Neural progenitor cell (in vitro differentiated cells): ENCODE data around the gene EIF3D.

ENCODE experiments used
- EZH2 ChIP-seq: fragments of 200-600 bp; sonication (generic); IDR thresholded peaks from 2 replicates; pipeline ENCODE4 v1.6.1; 2017; ENCODE audit warnings: antibody characterized with exemption, mild to moderate bottlenecking, moderate library complexity
- TF ChIP-seq, protein P1 (sequence below): fragments of 200-600 bp; sonication (generic); IDR thresholded peaks from 2 replicates; pipeline ENCODE4 v1.5.1; 2017; ENCODE audit warnings: antibody characterized with exemption, mild to moderate bottlenecking

DNA sequence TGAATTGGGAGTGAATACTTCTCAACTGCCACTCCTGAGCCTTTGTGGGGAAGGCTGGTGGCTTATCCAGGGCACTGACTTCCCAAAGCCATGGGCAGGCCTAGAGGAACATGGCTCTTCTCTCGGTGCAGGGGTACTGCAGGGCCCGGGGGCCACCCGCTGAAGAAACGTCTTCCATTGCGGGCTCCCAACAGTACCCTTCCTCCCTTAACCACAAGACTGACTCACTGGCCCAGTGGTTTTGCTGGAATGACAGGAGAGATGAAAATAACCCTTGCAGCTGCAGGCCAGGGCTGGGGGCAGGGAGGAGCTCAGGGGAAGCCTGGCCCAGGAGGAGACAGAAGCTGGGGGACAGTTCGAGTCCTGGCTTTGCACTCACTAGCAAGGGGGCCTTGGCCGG, 61.0 kb downstream of the EIF3D start:
- no peak for TF ChIP-seq EZH2
- TF ChIP-seq, protein P1, sequence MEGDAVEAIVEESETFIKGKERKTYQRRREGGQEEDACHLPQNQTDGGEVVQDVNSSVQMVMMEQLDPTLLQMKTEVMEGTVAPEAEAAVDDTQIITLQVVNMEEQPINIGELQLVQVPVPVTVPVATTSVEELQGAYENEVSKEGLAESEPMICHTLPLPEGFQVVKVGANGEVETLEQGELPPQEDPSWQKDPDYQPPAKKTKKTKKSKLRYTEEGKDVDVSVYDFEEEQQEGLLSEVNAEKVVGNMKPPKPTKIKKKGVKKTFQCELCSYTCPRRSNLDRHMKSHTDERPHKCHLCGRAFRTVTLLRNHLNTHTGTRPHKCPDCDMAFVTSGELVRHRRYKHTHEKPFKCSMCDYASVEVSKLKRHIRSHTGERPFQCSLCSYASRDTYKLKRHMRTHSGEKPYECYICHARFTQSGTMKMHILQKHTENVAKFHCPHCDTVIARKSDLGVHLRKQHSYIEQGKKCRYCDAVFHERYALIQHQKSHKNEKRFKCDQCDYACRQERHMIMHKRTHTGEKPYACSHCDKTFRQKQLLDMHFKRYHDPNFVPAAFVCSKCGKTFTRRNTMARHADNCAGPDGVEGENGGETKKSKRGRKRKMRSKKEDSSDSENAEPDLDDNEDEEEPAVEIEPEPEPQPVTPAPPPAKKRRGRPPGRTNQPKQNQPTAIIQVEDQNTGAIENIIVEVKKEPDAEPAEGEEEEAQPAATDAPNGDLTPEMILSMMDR, result no peak
